NT2/D1 (cell line): ENCODE results near the gene GPR27.

ENCODE experiments used
- DNase-seq: peaks from one replicate; pipeline ENCODE4 v3.0.0-alpha.2; 2011; ENCODE audit warnings: low read depth, low spot score
- H3K27me3 ChIP-seq: 2 replicates; pipeline ENCODE4 v1.6.0; 2011; ENCODE audit warnings: mild to moderate bottlenecking; ENCODE audit not compliant: insufficient read length, insufficient read depth
- H3K36me3 ChIP-seq: 2 replicates; pipeline ENCODE4 v1.6.1; 2011; ENCODE audit warnings: mild to moderate bottlenecking, low read length, mixed read lengths; ENCODE audit not compliant: insufficient read depth, insufficient read length
- H3K4me1 ChIP-seq: 2 replicates; pipeline ENCODE4 v1.5.1; 2011; ENCODE audit not compliant: insufficient read depth, insufficient read length
- H3K4me3 ChIP-seq: 2 replicates; pipeline ENCODE4 v1.5.1; 2011; ENCODE audit warnings: low read depth; ENCODE audit not compliant: insufficient read length
- H3K9ac ChIP-seq: 2 replicates; pipeline ENCODE4 v1.6.0; 2011; ENCODE audit warnings: low read depth; ENCODE audit not compliant: insufficient read length
- H3K9me3 ChIP-seq: 2 replicates; pipeline ENCODE4 v1.5.1; 2011; ENCODE audit warnings: mild to moderate bottlenecking, low read length; ENCODE audit not compliant: insufficient read depth
- SUZ12 ChIP-seq: IDR thresholded peaks from 2 replicates; pipeline ENCODE4 v1.6.1; 2011; ENCODE audit not compliant: insufficient read length, insufficient read depth; ENCODE audit errors: extremely low read depth
- YY1 ChIP-seq: IDR thresholded peaks from 2 replicates; pipeline ENCODE4 v1.6.1; 2011; ENCODE audit not compliant: insufficient read length, insufficient read depth
- ZNF274 ChIP-seq: IDR thresholded peaks from 2 replicates; pipeline ENCODE4 v1.6.1; 2011; ENCODE audit warnings: mild to moderate bottlenecking, low read depth, low read length

GPR27 gene, protein sequence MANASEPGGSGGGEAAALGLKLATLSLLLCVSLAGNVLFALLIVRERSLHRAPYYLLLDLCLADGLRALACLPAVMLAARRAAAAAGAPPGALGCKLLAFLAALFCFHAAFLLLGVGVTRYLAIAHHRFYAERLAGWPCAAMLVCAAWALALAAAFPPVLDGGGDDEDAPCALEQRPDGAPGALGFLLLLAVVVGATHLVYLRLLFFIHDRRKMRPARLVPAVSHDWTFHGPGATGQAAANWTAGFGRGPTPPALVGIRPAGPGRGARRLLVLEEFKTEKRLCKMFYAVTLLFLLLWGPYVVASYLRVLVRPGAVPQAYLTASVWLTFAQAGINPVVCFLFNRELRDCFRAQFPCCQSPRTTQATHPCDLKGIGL

DNA sequence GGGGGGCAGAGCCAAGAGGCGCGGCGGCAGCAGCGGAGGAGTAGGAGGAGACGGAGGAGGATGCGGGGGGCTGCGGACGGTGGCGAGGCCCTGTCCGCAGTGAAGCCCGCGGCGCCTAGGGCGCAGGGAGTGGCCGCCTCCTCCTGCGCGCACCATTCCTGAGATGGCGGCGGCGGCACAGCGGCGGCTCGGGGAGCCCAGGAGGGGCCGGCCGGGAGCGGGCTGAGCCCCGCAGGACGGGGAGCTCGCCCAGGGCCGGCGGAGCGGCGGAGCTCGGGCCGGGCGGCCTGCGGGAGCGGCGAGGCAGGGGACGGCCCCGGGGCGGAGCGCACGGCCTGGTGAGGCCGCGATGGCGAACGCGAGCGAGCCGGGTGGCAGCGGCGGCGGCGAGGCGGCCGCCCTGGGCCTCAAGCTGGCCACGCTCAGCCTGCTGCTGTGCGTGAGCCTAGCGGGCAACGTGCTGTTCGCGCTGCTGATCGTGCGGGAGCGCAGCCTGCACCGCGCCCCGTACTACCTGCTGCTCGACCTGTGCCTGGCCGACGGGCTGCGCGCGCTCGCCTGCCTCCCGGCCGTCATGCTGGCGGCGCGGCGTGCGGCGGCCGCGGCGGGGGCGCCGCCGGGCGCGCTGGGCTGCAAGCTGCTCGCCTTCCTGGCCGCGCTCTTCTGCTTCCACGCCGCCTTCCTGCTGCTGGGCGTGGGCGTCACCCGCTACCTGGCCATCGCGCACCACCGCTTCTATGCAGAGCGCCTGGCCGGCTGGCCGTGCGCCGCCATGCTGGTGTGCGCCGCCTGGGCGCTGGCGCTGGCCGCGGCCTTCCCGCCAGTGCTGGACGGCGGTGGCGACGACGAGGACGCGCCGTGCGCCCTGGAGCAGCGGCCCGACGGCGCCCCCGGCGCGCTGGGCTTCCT, at the start of gene GPR27:
TSS of gene GPR27 (plus strand) at position 155 of the 909 bp plus-strand sequence. CDS start at position 350, 195 bp downstream.
- DNase-seq: no peak
- peak within 1 kb of the TSS; percentile 95 for H3K4me3 ChIP-seq
- peaks cover 2% of the 10 kb centered on the region for H3K4me1 ChIP-seq
- TF ChIP-seq ZNF274 (no peak), YY1 (peak; percentile 10)
- H3K9me3 ChIP-seq: no peaks in the 10 kb centered on the region
- peak within 1 kb of the TSS; percentile 98 for H3K9ac ChIP-seq
- H3K36me3 ChIP-seq: no peaks in the 10 kb centered on the region
- H3K27me3 ChIP-seq: peaks cover 29% of the 10 kb centered on the region

DNA sequence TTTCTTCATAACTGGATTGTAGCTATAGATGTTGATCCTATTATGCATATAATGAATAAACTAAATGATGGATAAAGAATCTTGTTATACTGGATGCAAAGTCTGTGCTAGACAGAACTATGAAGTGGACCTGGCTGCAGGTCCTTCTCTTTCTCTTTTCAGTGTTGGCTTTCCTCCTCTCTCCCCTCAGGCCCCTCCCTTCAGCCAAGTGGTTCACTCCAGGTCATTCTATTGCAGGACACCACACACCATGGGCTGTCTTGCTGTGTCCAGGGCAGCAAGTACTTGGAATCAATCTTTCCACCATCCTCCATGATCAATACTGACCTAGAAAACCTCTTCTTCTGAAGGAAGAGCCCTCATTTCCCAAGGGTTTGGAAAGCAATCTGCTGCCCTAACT, 48.7 kb upstream of the GPR27 start:
- H3K9me3 ChIP-seq: no peaks in the 10 kb centered on the region
- no peak overlapping the region for H3K4me3 ChIP-seq
- no peak overlapping the region for H3K9ac ChIP-seq
- no peaks in the 10 kb centered on the region for H3K27me3 ChIP-seq
- no peak for TF ChIP-seq SUZ12
- TF ChIP-seq YY1: no peak
- TF ChIP-seq ZNF274: no peak
- no peak for DNase-seq
- H3K36me3 ChIP-seq: no peaks in the 10 kb centered on the region
- H3K4me1 ChIP-seq: peaks cover 3% of the 10 kb centered on the region

DNA sequence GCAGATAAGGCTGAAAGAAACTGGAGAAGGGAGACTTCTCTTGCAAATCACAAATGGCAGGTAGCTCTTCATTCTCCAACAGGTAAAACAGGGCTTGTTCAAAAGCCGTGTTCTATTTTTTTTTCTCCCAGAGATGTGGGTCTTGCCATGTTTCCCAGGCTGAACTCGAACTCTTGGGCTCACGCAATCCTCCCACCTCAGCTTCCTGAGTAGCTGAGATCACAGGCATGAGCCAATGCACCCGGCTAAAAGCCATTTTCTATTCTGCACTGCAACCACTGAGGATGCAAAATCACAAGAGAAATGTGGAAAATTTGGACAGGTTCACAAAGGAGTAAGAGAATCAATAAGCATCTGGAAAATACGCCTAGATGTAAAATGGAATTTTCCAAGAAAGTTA, 48.0 kb upstream of the GPR27 start:
- TF ChIP-seq ZNF274 (no peak), SUZ12 (no peak), YY1 (no peak)
- H3K9me3 ChIP-seq: no peaks in the 10 kb centered on the region
- no peaks in the 10 kb centered on the region for H3K36me3 ChIP-seq
- H3K4me1 ChIP-seq: peaks cover 3% of the 10 kb centered on the region
- no peak overlapping the region for H3K9ac ChIP-seq
- DNase-seq: no peak
- no peaks in the 10 kb centered on the region for H3K27me3 ChIP-seq
- H3K4me3 ChIP-seq: no peak overlapping the region

DNA sequence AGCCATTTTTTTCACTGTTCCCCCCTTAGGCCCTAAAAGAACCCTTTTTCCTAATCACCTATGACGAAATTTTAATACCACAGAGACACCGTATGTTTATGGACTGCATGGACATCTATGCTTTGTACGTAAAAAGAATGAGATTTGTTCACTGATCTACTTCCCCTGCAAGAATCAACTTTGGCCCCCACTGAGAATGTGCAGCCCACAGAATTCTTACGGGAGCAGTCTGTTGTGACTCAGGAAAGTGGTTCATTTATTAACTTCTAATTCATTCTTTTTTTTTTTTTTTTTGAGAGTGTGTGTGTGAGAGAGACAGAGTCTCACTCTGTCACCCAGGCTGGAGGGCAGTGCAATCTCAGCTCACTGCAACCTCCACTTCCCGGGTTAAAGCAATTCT, 46.1 kb upstream of the GPR27 start:
- TF ChIP-seq YY1 (no peak), ZNF274 (no peak), SUZ12 (no peak)
- Histone ChIP-seq H3K27me3 (no peaks in the 10 kb centered on the region), H3K4me3 (no peak overlapping the region), H3K36me3 (no peaks in the 10 kb centered on the region), H3K9ac (no peak overlapping the region), H3K9me3 (no peaks in the 10 kb centered on the region), H3K4me1 (peaks cover 3% of the 10 kb centered on the region)
- no peak for DNase-seq

DNA sequence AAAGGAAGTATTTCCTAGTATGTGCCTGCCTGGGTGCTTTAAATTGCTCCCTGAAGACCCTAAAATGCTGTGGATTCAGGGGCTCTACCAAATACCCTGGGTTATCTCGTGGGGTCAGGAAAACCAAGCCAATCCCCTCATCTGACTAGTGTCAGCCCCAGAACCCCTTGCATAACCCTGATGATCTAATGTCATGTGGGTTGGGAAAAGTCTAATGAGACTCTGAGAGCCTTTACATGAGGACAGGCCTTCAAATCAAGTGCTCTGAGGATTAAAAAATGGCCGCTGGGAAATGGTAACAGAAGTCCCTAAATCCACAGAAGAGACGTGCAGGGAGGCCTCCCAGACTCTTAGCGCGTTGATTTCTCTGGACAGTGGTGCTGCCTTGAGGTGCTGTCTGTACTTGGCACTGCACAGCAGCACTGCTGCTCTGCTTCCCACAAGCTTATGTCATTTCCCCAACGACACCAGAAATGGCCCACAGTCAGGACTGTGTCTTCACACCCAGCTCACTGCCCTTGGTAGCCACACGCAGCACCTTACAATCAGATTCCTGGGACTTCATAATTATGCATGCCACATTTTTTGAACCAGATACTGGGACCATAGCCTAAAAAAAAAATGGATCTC, 45.1 kb upstream of the GPR27 start:
- Histone ChIP-seq H3K9me3 (no peaks in the 10 kb centered on the region), H3K4me1 (peaks cover 3% of the 10 kb centered on the region), H3K27me3 (no peaks in the 10 kb centered on the region), H3K36me3 (no peaks in the 10 kb centered on the region), H3K4me3 (no peak overlapping the region), H3K9ac (no peak overlapping the region)
- TF ChIP-seq ZNF274 (no peak), SUZ12 (no peak), YY1 (no peak)
- no peak for DNase-seq

DNA sequence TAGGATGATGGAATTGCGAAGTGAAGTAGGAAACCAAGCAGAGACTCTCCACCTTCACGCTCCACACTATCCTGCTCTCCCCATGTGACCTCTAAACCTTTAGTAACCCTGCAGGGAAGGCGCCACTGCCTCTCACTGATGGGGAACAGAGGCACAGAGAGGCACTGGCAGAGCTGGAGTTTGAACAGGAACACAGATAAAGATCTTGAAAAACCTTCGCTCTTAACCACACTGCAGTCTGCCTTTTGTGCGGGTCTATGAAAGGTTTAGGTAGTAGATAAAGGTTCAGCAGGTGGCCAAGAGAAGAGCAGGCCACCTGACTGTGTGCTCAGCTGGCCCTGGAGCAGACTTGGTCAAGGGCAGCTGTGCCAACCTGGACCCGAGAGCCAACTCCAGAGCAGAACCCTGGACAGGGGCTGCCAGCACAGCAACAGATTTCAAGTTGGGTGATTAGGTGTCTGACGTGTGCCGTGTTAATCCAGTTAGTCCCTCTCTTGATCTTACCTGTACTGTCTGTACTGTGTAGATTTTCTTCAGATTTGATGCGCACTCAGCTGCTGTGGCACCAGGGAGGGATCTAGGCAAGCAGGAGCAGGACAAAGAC, 43.6 kb upstream of the GPR27 start:
- H3K4me3 ChIP-seq: no peak overlapping the region
- TF ChIP-seq YY1: no peak
- TF ChIP-seq SUZ12: no peak
- TF ChIP-seq ZNF274: no peak
- H3K9ac ChIP-seq: no peak overlapping the region
- H3K9me3 ChIP-seq: no peaks in the 10 kb centered on the region
- no peaks in the 10 kb centered on the region for H3K27me3 ChIP-seq
- no peaks in the 10 kb centered on the region for H3K36me3 ChIP-seq
- H3K4me1 ChIP-seq: no peaks in the 10 kb centered on the region
- DNase-seq: no peak
